B cell (primary cell): ENCODE measurements around the gene ABL1.

Source experiments
- EZH2 ChIP-seq: IDR thresholded peaks from 2 replicates; pipeline ENCODE4 v1.6.1; 2012; ENCODE audit warnings: borderline replicate concordance, low read depth, mild to moderate bottlenecking, moderate library complexity, low read length; ENCODE audit not compliant: insufficient read depth, poor library complexity, severe bottlenecking
- TF ChIP-seq, protein P1 (sequence below): fragments of 200-600 bp; IDR thresholded peaks from one replicate; pipeline ENCODE4 v1.8.0; 2022; ENCODE audit warnings: antibody characterized with exemption, mild to moderate bottlenecking

- TF ChIP-seq, protein P1, sequence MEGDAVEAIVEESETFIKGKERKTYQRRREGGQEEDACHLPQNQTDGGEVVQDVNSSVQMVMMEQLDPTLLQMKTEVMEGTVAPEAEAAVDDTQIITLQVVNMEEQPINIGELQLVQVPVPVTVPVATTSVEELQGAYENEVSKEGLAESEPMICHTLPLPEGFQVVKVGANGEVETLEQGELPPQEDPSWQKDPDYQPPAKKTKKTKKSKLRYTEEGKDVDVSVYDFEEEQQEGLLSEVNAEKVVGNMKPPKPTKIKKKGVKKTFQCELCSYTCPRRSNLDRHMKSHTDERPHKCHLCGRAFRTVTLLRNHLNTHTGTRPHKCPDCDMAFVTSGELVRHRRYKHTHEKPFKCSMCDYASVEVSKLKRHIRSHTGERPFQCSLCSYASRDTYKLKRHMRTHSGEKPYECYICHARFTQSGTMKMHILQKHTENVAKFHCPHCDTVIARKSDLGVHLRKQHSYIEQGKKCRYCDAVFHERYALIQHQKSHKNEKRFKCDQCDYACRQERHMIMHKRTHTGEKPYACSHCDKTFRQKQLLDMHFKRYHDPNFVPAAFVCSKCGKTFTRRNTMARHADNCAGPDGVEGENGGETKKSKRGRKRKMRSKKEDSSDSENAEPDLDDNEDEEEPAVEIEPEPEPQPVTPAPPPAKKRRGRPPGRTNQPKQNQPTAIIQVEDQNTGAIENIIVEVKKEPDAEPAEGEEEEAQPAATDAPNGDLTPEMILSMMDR: no peak
- no peak for TF ChIP-seq EZH2
These were observed 17.7 kb downstream of the ABL1 start for GRCh38 chr9:130852801-130853200.
